NCI-H187 (cell line): ENCODE data around the gene RPL36A.

Experiments
- DNase-seq, 2 experiments: peaks; one replicate each; lab custom pipeline; 2025; lab: John Stamatoyannopoulos, UW

RPL36A gene

GRCh38 chrX:101442085-101442484, 51.3 kb downstream of the RPL36A start:
- no peak for DNase-seq
